Neural progenitor cell (in vitro differentiated cells): ENCODE measurements around the gene MRPS21.

ENCODE experiments used
- CTCF ChIP-seq: fragments of 200-600 bp; sonication (generic); IDR thresholded peaks from 2 replicates; pipeline ENCODE4 v1.5.1; 2017; ENCODE audit warnings: antibody characterized with exemption, mild to moderate bottlenecking
- EZH2 ChIP-seq: fragments of 200-600 bp; sonication (generic); IDR thresholded peaks from 2 replicates; pipeline ENCODE4 v1.6.1; 2017; ENCODE audit warnings: antibody characterized with exemption, mild to moderate bottlenecking, moderate library complexity
- EZH2phosphoT487 ChIP-seq: fragments of 200-600 bp; sonication (generic); IDR thresholded peaks from 2 replicates; pipeline ENCODE4 v1.6.1; 2017; ENCODE audit warnings: antibody characterized with exemption

DNA sequence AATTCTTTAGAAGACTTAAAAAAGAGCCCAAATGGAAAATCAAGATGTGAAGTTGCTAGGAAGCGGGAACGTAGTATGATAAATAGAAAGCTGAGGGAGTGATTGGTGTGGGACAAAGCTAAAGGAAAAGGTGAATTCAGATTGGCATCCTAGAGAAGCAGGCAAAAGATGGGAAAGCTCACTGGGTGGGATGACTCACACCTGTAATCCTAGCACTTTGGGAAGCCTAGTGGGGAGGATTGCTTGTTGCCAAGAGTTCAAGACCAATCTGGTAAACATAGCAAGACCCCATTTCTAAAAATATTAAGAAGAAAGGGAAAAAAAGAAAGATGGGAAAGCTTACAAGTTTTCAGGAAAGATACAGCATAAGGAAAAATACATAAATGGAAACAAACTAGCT, 1.8 kb downstream of the MRPS21 start:
- TF ChIP-seq CTCF (no peak), EZH2 (no peak), EZH2phosphoT487 (no peak)
